Measurements from ENCODE around the gene MBNL3.

MBNL3 gene

DNA sequence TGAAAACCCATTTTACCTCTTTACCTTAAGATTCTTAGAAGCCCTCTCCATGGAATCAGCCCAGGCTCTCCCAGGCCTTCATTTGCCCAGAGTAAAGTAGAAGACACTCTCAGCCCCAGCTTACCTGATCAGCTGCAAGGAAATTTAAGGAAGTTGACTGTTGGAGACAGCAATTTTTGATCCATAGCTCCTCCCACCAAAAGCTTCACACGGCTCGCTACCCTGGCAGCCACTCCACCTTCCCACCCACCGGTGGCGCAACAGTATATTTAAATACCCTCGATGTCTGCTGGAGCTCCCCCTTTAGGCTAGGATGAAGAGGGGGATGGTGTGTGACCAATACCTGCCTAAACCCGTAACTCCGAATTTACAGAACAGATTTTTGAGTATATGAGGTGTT is 75.4 kb downstream of the MBNL3 start:
- no peak for DNase-seq

DNA sequence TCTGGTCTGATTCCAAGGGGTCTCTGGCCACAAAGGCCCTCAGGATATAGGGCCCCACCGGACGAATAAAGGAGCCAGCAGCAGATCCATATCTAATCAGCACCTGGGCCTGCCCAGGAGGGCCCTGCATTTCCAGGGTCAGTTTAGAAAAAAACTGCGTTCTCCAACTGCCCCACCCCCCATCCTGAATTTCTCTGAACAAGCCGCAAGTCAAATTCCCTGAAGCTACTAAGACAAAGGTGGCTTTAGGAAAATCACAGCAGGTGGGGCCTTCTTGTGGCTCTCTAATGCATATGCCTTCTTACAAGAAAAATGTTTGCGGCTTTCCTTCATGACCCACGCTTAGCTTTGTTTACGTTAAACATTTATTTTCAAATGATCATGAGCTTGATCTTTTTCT is 76.6 kb downstream of the MBNL3 start:
- no peak for DNase-seq

DNA sequence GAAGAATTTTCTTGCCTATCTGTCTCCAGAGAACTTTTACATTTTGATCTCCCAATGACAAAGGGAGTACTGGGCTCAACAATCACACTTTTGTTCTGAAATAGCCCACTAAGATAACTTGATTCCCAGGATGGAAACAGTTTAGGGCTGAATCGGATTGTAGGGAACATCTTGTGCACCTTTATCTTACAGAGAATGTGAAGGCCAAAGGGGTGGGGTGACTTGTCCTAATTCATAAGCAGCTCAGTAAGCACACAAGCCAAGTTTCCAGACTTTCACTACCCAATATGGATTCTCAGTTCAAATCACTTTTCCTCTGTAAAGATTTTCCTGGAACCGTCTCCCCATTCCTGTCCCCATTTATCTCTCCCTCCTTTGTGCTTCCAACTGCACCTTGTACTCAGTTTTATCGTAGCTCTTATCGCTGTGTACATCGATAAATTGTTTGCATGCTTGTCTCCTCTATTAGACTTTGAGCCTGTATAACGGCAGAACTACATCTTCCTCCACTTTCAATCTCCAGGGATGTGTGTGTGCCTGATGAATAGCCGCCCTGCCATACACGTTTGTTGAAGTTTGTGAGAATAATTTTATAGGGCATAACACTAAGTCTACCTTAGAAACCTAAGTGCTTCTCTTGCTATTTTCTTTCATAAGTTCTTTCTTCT is 77.4 kb downstream of the MBNL3 start:
- DNase-seq = no peak

DNA sequence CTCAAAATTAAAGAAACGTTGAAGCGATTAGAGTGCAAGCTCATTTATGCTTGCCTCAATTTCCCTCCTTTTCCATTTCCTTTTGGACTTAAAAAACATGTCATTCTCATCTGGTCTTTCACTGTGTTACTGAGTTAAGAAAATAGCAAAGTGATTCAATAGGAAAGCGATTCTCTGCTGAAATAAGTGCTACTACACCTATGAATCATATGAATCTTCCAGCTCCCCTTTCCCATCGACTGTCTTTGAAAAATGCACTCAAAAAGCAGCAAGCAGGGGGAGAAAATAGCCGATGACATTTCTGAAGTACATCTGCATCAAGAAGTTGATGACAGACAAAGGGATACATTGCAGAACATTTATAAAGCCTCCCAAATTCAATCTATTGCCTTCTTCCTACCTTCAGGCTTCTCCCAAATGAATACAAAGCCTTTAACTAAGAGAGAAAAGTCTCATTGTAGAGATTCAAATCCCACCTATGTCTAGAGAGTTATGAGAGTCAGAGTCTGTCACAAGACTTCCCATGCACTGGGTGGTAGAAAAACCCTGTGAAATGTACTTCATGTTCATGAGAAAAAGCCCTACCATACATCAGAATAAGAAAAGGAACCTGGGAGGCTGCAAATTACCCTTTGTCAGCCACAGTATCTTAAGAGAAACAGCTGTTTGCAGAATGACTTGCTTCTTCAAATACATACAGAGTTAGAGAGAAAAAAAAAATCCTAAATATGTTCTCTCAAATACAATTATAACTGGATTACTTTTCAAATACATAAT is 78.9 kb downstream of the MBNL3 start:
- no peak for DNase-seq

DNA sequence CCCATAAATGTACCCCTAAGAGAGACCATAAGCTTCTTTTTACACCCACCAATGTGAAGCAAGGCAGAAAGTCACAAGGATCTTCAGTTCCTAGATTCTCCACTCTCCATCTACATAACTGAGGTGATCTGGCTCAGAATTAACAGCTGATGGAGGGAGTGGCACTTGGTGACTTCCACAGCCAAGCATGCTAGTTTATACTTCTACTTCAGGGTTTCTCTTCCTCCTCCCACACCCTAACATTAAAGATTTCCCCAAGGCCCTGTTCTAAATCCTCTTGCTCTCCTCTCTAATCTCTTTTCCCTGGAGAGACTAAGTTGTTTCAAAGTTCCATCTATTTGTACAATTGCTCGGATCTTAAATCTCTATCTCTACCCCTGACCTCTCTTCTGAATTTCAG is 81.1 kb downstream of the MBNL3 start:
- no peak for DNase-seq

DNA sequence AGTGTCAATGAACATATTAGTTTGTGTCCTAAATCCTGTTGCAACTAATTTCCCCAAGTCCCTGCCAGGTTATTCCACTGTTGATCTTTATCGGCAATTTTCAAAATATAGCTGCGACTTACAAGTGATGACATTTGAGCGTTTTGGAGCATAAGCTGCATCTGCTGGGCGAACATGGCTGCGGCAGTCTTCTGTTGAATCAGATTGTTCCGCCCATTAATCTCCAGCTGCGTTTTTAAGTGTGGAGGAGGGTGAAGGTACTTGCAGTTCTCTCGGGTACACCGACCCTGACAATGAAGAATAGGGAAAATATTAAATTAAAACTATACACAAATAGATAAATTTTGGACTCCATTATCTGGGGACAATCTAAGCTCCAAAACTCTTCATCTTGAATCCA is 82.7 kb downstream of the MBNL3 start:
- no peak for DNase-seq

DNA sequence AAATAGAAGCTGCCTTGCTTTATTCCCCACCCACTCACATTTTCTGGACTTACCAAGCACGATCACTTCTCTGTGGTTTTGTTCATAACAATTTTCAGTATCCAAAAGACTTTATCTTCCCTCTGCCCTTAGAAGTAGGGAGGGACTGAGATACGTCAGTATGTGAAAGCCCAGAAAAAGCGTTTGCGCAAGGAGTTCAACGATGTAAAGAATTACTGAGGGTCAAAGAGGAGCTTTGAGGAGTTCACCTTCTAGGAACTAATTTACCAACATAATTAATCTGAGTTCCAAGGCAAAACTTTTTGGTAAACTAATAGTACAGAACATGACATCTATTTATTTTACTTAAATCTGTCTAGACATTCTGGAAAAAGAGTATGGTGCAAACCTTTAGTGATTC is 84.6 kb downstream of the MBNL3 start:
- DNase-seq = no peak

DNA sequence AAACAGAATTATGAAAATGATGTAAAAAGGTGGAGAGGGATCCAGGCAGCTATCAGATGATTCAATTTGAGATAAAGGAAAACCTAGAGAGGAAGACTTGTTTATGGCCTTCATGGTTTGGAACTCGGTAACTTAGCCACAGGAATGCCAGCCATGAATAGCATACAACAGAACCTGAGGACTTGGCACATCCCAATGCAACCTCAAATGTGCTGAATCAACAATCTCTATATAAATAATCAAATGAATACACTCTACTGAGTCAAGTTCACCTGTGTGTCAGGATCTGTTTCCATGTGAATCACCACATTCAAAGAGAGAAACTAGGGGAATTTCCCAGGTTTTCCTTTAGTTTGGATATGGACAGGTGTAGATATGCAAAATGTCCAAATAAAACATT is 86.9 kb downstream of the MBNL3 start:
- DNase-seq = no peak

DNA sequence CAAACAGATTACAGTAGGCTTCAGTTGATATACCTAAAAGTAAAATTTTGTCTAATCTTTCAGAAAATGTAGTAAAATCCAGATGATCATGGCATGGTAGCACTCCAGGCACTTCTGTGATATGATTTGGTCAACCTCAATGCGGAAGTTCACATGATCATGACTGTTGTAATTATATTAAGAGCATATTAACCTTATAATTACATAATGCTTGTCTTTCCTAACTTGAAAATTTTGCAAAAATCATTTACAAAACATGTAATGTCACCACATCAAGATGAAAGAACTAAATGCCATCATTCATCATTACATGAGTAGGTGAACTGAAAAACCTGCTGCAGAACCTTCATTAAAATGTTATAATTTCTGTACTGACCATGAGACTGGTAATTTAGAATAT is 88.1 kb downstream of the MBNL3 start:
- DNase-seq = no peak

DNA sequence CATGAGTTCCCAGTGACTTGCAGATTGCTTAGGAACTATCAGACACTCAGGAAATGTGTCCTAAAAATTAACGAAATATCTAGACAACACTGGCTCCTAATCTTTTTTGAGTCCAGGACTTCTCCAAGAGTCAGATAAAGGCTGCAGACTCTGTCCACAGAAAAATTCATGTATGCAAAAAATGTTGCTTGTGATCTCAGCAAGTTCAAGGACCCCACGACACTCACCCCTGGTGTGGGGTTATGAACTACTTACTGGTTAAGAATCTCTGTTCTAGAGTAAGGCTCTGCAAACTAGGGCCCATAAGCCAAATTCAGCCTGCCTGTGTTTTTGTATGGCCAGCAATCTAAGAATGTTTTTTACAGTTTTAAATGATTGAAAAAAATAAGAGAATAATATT is 93.2 kb downstream of the MBNL3 start:
- no peak for DNase-seq

DNA sequence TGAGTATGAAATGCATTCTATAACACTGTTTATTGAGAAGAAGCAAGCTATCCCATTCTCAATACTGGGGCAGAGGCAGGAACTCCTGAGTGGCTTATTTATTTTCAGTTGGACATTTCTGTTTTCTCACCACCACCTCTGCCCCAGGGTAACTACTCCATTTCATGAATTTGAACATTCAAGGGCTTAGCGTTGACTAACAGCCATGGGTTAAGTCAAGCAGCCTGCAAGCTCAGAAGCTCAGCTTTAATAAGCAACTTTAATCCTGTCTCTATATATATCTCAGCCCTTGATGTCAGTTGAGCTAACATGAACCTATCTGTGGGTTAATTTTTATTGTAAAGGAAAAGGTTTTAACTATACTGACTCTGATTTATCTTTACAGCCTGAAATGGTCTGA is 93.8 kb downstream of the MBNL3 start:
- no peak for DNase-seq

DNA sequence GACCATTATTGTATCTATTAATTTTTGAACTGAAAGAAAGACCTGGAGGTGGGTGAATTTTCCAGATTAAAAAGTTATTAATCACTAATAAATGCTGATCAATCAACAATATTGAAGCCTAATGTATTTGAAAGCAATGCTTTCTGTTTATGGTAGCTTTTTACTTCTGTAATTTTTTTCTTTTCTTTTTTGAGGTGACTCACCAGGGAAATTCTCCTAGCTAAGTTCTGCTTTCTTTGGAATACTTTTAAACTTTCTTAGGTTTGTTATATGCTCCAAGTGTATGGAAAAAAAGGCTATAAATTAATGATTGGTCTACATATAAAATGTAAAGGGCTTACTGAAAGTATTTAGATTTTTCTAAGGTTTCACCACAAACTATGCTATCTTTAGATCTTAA is 94.2 kb downstream of the MBNL3 start:
- DNase-seq = no peak

DNA sequence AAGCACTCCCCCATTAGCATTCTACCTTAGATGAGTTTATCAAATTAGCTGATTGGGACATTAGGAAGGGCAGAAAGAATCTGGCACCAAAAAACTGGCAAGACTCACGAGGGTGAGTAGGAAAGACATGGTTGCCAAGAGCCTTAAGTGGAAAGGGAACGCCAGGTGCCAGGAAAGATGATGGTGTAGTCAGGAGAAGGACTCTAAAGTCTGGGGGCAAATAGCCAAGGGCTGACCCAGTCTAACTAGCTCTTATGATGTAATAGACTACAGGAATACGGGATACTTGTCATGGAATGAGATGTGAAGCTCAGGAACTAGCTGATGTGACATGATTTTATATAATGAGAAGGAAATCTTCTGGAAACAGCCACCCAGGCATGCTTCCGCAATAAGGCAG is 94.8 kb downstream of the MBNL3 start:
- DNase-seq = no peak

DNA sequence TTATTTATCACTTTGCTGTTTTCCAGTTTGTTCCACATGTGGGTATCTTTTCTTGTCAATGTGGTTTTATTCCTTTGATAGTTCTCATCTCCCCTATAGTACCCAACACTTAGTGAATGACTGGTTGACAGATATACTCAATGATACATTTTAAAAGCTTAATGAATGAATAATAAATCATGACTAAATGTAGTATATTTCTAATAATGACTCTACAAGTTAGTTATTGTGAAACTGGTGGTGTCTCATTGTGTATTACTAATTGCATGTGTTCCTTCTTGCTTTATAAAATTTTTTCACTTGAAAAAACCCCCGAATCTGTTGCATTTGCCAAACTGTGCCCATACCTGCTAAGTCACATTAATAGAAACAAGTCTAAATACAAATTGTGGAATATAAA is 95.4 kb downstream of the MBNL3 start:
- DNase-seq = no peak

DNA sequence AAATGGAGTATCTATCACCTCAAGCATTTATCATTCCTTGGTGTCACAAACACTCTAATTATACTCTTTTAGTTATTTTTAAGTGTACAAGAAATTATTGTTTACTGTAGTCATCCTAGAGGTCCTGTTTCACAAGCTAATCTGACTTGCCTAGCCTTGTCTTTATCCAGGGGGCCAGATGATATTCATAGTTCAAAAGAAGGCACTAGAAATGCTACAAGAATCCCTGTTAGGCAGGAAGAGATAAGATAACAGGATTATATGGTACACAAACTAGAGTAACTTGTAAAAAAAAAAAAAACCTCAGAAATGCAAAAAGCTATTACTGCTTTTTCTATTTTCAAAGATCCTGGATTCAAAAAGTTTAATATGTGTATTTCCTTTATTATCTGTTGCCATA is 95.8 kb downstream of the MBNL3 start:
- DNase-seq = no peak

DNA sequence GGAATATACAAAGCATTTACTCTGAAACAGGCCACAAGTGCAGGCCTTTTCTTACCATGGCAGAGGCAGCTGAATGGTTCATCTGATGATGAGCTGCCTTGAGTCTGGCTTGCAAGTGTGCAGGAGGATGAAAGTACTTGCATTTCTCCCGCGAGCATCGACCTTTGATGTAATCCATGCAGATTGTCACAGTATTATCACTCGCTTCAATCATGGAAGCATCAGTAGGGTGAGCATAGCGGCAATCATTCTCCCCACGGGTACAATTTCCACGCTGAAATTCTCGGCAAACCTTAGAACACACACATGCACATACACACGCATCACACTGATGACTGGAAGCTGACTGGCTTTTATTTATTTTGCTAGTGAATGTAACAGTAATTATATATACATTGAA is 98.0 kb downstream of the MBNL3 start:
- no peak for DNase-seq

DNA sequence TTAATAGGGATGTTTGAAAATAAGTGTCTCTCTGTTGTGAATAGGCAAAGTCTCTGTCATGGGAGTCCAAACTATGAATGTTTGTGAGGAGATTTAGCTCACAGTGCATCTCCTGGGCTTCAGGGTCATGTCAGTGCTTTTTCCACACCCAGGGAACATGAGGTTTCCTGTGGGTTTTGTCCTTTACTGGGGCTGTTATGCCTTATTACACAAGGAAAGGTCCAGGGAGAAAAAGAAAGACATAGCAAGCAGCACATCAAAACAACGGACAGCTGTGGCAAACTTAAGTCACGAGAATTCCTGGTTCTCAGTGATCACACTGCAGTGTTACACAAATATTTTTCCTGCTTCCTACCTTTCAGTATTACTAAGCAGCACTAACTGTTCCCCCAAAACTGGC is 99.4 kb downstream of the MBNL3 start:
- no peak for DNase-seq

DNA sequence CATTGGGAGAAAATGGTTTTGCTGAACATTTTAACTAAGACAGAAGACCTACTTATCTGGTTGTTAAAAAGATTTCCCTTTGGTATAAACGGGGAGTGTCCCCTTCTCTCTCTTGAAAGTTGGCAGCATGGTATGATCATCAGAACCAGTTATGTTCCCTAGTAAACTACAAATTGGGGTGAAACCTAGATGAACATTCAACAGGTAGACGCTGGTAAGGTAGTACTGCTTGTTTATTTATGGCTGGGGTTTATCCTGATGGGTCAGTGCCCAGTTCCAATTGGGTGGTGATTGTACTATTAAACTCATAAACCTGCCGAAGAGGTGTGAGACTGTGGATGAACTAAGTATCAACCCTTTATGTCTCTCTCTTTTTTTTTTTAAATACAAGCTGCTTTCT is 100.5 kb downstream of the MBNL3 start:
- no peak for DNase-seq

DNA sequence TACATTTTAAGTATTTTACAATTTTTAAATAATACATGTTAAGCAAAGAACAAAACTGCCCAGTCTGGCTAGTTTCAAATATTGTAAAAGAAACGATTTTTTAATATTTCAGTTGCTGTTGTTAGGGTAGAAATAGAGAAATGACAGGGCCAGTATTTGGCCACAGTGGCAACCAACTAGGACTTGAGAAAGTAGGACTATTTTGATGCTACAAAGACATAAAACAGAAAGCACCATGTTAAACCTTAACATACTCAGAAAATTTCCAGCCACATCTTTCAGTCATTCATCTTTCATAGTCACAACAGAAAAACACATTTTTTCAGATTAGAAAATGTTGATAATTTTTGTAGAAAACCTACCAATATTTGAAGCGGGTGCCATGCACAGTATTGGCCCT is 104.5 kb downstream of the MBNL3 start:
- no peak for DNase-seq

DNA sequence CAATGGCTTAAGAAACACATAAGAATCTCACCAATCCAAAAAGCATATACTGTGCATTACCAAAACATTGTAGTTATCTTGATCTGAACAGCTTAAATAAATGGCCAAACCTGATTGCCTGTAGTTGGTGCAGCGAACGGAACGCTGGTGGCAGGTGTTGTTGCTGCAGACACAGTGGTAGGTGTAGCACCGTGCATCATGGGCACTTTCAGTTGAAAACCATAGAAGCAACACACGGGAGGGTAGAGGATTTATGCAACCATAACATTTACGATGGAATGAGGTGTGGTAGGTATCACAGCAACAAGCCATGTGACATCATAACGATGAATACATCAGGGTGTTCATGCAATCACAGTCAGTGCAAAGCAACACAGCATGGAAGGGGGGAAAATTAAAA is 106.8 kb downstream of the MBNL3 start:
- no peak for DNase-seq

DNA sequence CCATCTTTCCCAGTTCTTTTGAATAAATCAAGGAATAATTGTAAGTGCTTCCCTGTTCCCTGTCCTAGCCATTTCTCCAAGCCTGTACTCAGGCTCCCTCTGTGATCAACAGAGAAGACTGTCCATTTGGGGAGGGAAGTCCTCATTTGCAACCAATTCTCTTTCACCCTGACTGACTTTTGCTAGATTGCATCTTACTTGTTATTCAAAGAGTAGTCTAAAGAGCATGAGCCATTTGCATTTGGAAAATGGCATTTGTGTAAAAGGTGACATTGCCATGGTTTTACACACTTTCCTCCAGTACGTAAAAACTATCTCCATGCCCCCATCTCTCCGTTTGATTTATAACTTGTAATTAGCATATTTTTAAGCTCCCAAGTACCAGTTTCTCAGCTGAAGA is 110.6 kb downstream of the MBNL3 start:
- DNase-seq = no peak

DNA sequence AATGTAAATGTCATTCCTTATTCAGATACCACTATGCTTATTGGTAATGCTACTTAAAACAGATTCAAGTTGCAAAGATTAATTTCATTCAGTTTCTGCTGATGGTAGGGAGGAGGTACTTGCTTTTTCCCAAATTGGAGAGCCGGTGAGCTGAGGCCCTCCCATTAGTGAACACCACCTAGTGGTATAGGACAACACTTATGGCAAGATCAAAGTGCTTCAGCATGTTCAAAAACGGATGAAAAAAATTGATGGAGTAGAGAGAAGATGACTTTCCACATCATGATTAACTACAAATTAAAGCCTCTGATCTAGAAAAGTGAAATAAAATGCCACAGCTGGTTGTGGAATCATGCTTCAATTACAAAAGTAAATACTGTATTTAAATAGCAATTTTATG is 112.9 kb downstream of the MBNL3 start:
- no peak for DNase-seq

DNA sequence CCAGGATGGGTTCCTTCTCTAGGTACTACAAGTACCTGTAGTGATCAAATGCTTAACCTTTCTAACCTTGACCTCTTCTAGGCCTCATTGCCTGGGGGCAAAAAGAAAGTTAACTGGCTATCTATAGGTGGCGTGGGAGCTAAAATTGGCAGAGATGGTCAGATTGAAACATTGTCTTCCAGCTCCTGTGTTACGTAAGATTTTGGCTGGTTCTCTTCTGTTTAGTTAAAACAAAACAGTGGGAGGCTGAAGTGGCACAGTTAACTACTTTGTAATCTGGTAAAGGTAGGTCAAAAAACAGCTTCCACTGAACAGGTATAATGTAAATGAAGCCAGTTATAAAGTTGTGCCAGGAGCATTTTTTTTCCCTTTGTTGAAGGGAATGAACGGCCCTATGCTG is 115.2 kb downstream of the MBNL3 start:
- DNase-seq = no peak

DNA sequence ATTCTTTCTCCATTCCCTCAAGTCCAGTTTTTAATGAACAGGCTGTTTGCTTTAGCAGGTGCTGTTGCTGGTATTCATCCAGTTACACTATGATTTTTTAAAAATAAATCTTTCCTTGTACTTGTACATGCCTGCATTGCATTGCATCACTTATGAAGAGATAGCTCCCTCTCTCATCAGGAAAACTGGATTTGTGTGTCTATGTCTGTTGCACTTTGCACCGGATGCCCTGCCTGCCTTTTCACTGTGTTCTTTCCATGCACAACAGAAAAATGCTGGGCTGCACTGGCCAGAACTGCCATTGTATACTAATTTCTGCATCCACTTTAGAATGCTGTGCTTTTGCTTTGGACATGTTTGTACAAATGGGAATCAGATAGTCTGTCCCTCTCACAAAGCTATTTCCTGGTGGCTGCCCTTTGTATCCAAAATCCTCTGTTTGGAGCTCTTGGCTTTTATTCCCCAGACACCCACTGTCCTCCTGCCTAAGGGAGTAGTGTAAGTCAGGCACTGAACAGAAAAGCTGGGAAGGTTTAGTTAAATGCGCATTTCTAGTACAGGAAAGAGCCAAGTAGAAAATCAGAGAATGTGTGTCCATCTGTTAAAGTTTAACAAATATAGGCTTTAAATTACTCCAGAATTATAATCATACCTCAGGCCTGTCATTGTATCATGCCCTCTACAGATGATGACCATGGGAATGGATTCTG is 119.1 kb downstream of the MBNL3 start:
- DNase-seq = no peak

Data from activated CD4-positive, CD25-positive, alpha-beta regulatory T cell (primary cell).